H1 (cell line): Measurements from ENCODE around the gene C1orf87. TPM values are rescaled to one million over a fixed set of nuclear protein-coding genes. Genes with fewer than 3 reads are reported as not detected.
A peak's percentile ranks its signal among the peaks of the same experiment; 100 is the strongest.

Experiments used
- CTCF ChIA-PET: fragments of 300-600 bp; sonication (Branson Sonifier 250); formaldehyde crosslinking; loops from one replicate; lab custom pipeline; 2021; ENCODE audit not compliant: partially characterized antibody; lab: Charles Lee
- POLR2A ChIA-PET: fragments of 300-600 bp; sonication (Branson Sonifier 250); formaldehyde crosslinking; loops from one replicate; lab custom pipeline; 2021; ENCODE audit warnings: inconsistent platforms; ENCODE audit not compliant: partially characterized antibody; lab: Charles Lee
- DNase-seq, 2 experiments: peaks; one replicate each; pipeline versions ENCODE4 v3.0.0 to v3.0.0-alpha.2; 2010 to 2022; ENCODE audit warnings: low spot score in 2 of 2, low read depth in 1 of 2, mixed read lengths in 1 of 2
- FAIRE-seq: peaks from 2 replicates; lab custom pipeline; 2011; peaks lifted over from hg19 to GRCh38; lab: Jason Lieb, UNC
- H2AFZ ChIP-seq: 2 replicates; pipeline ENCODE4 v1.8.1; 2012; ENCODE audit warnings: low read length, inconsistent platforms
- H2AK5ac ChIP-seq: 2 replicates; pipeline ENCODE4 v1.6.1; 2013; ENCODE audit warnings: low read depth, low read length
- H2BK120ac ChIP-seq: replicated peaks from 2 replicates; pipeline ENCODE3; 2013; ENCODE audit warnings: low read depth, low read length, inconsistent platforms
- H2BK12ac ChIP-seq: 2 replicates; pipeline ENCODE4 v1.6.1; 2013; ENCODE audit warnings: low read depth, low read length
- H2BK15ac ChIP-seq: 2 replicates; pipeline ENCODE4 v1.6.1; 2013; ENCODE audit warnings: low read length
- H2BK20ac ChIP-seq: 2 replicates; pipeline ENCODE4 v1.6.1; 2013; ENCODE audit warnings: low read length
- H2BK5ac ChIP-seq: 2 replicates; pipeline ENCODE4 v1.6.1; 2013; ENCODE audit warnings: low read depth, low read length
- H3K14ac ChIP-seq: 2 replicates; pipeline ENCODE4 v1.6.1; 2013; ENCODE audit warnings: inconsistent platforms; ENCODE audit not compliant: insufficient read length
- H3K18ac ChIP-seq: 2 replicates; pipeline ENCODE4 v1.6.1; 2013; ENCODE audit warnings: low read length; ENCODE audit errors: extremely low read depth
- H3K23ac ChIP-seq: 2 replicates; pipeline ENCODE4 v1.6.1; 2013; ENCODE audit warnings: inconsistent platforms; ENCODE audit not compliant: insufficient read length
- H3K23me2 ChIP-seq: 2 replicates; pipeline ENCODE4 v1.6.1; 2013; ENCODE audit warnings: low read depth, low read length
- H3K27ac ChIP-seq: 2 replicates; pipeline ENCODE4 v1.6.1; 2011; ENCODE audit warnings: low read depth, low read length, inconsistent platforms
- H3K27me3 ChIP-seq, 4 experiments: replicated peaks in 1 of 4; 1 replicate in 1 of 4; 2 replicates in 3 of 4; pipeline versions ENCODE4 v1.6.1 to v1.8.1; 2011 to 2013; ENCODE audit warnings: low read length in 3 of 4, mild to moderate bottlenecking in 3 of 4, inconsistent platforms in 2 of 4, mixed read lengths in 2 of 4, moderate library complexity in 1 of 4; ENCODE audit not compliant: control insufficient read depth in 3 of 4, insufficient read depth in 3 of 4; ENCODE audit errors: extremely low read depth in 1 of 4
- H3K36me3 ChIP-seq, 4 experiments: 2 replicates each; pipeline versions ENCODE4 v1.6.1 to v1.8.1; 2011 to 2013; ENCODE audit warnings: mild to moderate bottlenecking in 4 of 4, low read length in 3 of 4, moderate library complexity in 2 of 4, control low read depth in 1 of 4, inconsistent platforms in 1 of 4; ENCODE audit not compliant: insufficient read depth in 4 of 4, control insufficient read depth in 2 of 4
- H3K4ac ChIP-seq: replicated peaks from 2 replicates; pipeline ENCODE3; 2013; ENCODE audit warnings: low read length, low read depth, mixed read lengths, inconsistent platforms; ENCODE audit not compliant: insufficient read length
- H3K4me1 ChIP-seq, 4 experiments: replicated peaks in 1 of 4; 1 replicate in 1 of 4; 2 replicates in 3 of 4; pipeline versions ENCODE4 v1.6.1 to v1.8.1; 2011 to 2013; ENCODE audit warnings: low read length in 3 of 4, inconsistent platforms in 2 of 4, mixed read lengths in 1 of 4; ENCODE audit not compliant: insufficient read depth in 4 of 4, control insufficient read depth in 3 of 4
- H3K4me2 ChIP-seq, 2 experiments: 2 replicates each; pipeline versions ENCODE4 v1.6.1 to v1.8.1; 2011 to 2013; ENCODE audit warnings: low read depth in 2 of 2, low read length in 2 of 2, control low read depth in 1 of 2, inconsistent platforms in 1 of 2, mild to moderate bottlenecking in 1 of 2; ENCODE audit not compliant: insufficient read depth in 1 of 2
- H3K4me3 ChIP-seq, 4 experiments: fragments of 200-600, 300-600 bp in 1 of 4; sonication (generic), shearing (Covaris generic), sonication (Bioruptor Twin) in 1 of 4; 2 replicates each; pipeline versions ENCODE4 v1.5.1 to v1.8.1; 2011 to 2016; ENCODE audit warnings: low read length in 4 of 4, low read depth in 3 of 4, control low read depth in 2 of 4, inconsistent platforms in 2 of 4, mild to moderate bottlenecking in 2 of 4, mixed read lengths in 1 of 4, moderate library complexity in 1 of 4; ENCODE audit not compliant: insufficient read depth in 2 of 4; ENCODE audit errors: extremely low read depth in 1 of 4
- H3K56ac ChIP-seq: replicated peaks from 2 replicates; pipeline ENCODE3; 2013; ENCODE audit warnings: low read depth, mild to moderate bottlenecking, mixed read lengths, low read length, inconsistent platforms; ENCODE audit not compliant: insufficient read length
- H3K79me1 ChIP-seq: 2 replicates; pipeline ENCODE4 v1.6.1; 2013; ENCODE audit warnings: low read depth, low read length, control low read depth
- H3K79me2 ChIP-seq, 2 experiments: 2 replicates each; pipeline versions ENCODE4 v1.6.1 to v1.8.1; 2012 to 2013; ENCODE audit warnings: low read length in 2 of 2, mild to moderate bottlenecking in 2 of 2, inconsistent platforms in 1 of 2; ENCODE audit not compliant: insufficient read depth in 2 of 2, control insufficient read depth in 1 of 2
- H3K9ac ChIP-seq, 4 experiments: replicated peaks in 1 of 4; 1 replicate in 1 of 4; 2 replicates in 3 of 4; pipeline versions ENCODE4 v1.6.1 to v1.8.1; 2011 to 2013; ENCODE audit warnings: low read depth in 3 of 4, low read length in 3 of 4, control low read depth in 2 of 4, mild to moderate bottlenecking in 2 of 4, moderate library complexity in 2 of 4, inconsistent platforms in 1 of 4; ENCODE audit errors: extremely low read depth in 1 of 4
- H3K9me3 ChIP-seq, 2 experiments: 2 replicates each; pipeline versions ENCODE4 v1.6.1 to v1.8.1; 2012 to 2013; ENCODE audit warnings: mild to moderate bottlenecking in 2 of 2, moderate library complexity in 2 of 2, control low read depth in 1 of 2, inconsistent platforms in 1 of 2, low read depth in 1 of 2, low read length in 1 of 2, mixed read lengths in 1 of 2; ENCODE audit not compliant: insufficient read depth in 2 of 2
- H4K20me1 ChIP-seq, 2 experiments: replicated peaks in 1 of 2; 2 replicates each; pipeline versions ENCODE3 to v1.8.1; 2011 to 2013; ENCODE audit warnings: inconsistent platforms in 2 of 2, low read length in 2 of 2, mild to moderate bottlenecking in 1 of 2; ENCODE audit not compliant: insufficient read depth in 2 of 2, control insufficient read depth in 1 of 2
- H4K5ac ChIP-seq: 2 replicates; pipeline ENCODE4 v1.6.1; 2013; ENCODE audit warnings: low read length, low read depth, mixed read lengths, inconsistent platforms; ENCODE audit not compliant: insufficient read length
- H4K8ac ChIP-seq: 2 replicates; pipeline ENCODE4 v1.8.0; 2013; ENCODE audit warnings: mild to moderate bottlenecking, moderate library complexity, low read length, inconsistent platforms; ENCODE audit not compliant: insufficient read depth; ENCODE audit errors: extremely low read depth
- H4K91ac ChIP-seq: replicated peaks from 2 replicates; pipeline ENCODE3; 2013; ENCODE audit warnings: low read length, mixed read lengths, inconsistent platforms; ENCODE audit not compliant: insufficient read length
- KDM1A ChIP-seq: fragments of 200-600, 300-600 bp; sonication (generic); IDR thresholded peaks from 2 replicates; pipeline ENCODE4 v1.7.1; 2016; ENCODE audit warnings: mild to moderate bottlenecking, low read length, borderline replicate concordance
- RAD21 ChIP-seq, 2 experiments: IDR thresholded peaks in 1 of 2; conservative IDR thresholded peaks in 1 of 2; 2 replicates each; pipeline ENCODE4 v1.6.1; 2011; ENCODE audit warnings: low read depth in 2 of 2, low read length in 2 of 2, improper control_type of control experiment in 1 of 2, inconsistent platforms in 1 of 2, mild to moderate bottlenecking in 1 of 2, moderate library complexity in 1 of 2
- RNF2 ChIP-seq: fragments of 200-900, 300-1000 bp; sonication (generic); IDR thresholded peaks from 2 replicates; pipeline ENCODE4 v1.7.1; 2016; ENCODE audit warnings: borderline replicate concordance, low read depth, mild to moderate bottlenecking, antibody characterized with exemption, low read length; ENCODE audit not compliant: poor library complexity, severe bottlenecking; ENCODE audit errors: missing control alignments
- SAP30 ChIP-seq: fragments of 300-600 bp; sonication (generic); IDR thresholded peaks from 2 replicates; pipeline ENCODE4 v1.7.1; 2012; ENCODE audit warnings: low read length, moderate library complexity, mild to moderate bottlenecking, inconsistent platforms; ENCODE audit not compliant: insufficient read depth, insufficient replicate concordance
- WGBS, 2 experiments: shearing (Covaris generic) in 1 of 2; methylation state at CpG; one replicate each; pipeline versions ENCODE4 v1.1.6 to v1.1.7; 2013 to 2015; ENCODE audit warnings: low lambda C conversion rate in 2 of 2, mixed read lengths in 2 of 2, inconsistent platforms in 1 of 2, low coverage in 1 of 2, missing lambda C conversion rate in 1 of 2; ENCODE audit not compliant: insufficient replicate concordance in 2 of 2, insufficient coverage in 1 of 2, insufficient read length in 1 of 2; ENCODE audit errors: extremely low coverage in 1 of 2, missing lambda C conversion rate in 1 of 2; 5-methylcytosine and 5-hydroxymethylcytosine counted together
- polyA plus RNA-seq, 7 experiments: library from polyadenylated mRNA; depleted of rRNA in 3 of 7; stranded (reverse) in 5 of 7; unstranded in 2 of 7; fragments of >200 nt in 5 of 7; fragments of 200-250 nt in 2 of 7; gene quantifications; 1 replicate in 5 of 7; 2 replicates in 1 of 7; 4 replicates in 1 of 7; pipeline versions ENCODE4 v1.2.1 to v1.2.3, GENCODE V29; 2011 to 2013; ENCODE audit warnings: missing spikeins in 2 of 7, mixed read lengths in 2 of 7
- total RNA-seq: library from RNA; stranded (reverse); fragmentation: NEBNext Ultra II Directional; extraction: Animal tissue kit (Norgen Biotek cat#: 25700); gene quantifications from 2 replicates; pipeline ENCODE4 v1.2.1, GENCODE V29; 2021
- TF ChIP-seq, protein P1 (sequence below), 3 experiments: IDR thresholded peaks; 1 replicate in 2 of 3; 2 replicates in 1 of 3; pipeline versions ENCODE4 v1.5.1 to v1.6.1; 2011; ENCODE audit warnings: low read length in 3 of 3, mild to moderate bottlenecking in 3 of 3, inconsistent platforms in 2 of 3, low read depth in 1 of 3, moderate library complexity in 1 of 3; ENCODE audit not compliant: insufficient read depth in 1 of 3; ENCODE audit errors: control extremely low read depth in 1 of 3

C1orf87 gene
- total and polyA plus RNA-seq, 2 of the 8 experiments (the other 6 are each of a cell fraction or from before 2014, with no cell fraction given), result 0.41 TPM; not detected in 1

GRCh38 chr1:59985911-59986515 lies 87.6 kb downstream of the C1orf87 start:
- no peaks in the 10 kb centered on the region; the same call in 1 of the 2 replicates for H3K23me2 ChIP-seq
- H3K14ac ChIP-seq, result no peak overlapping the region
- DNase-seq, result no peak
- POLR2A ChIA-PET, result no interaction called here
- H3K27ac ChIP-seq, result no peak overlapping the region
- no peak overlapping the region for H4K8ac ChIP-seq
- no peak overlapping the region for H4K91ac ChIP-seq
- no peak overlapping the region for H3K4me3 ChIP-seq
- H2BK120ac ChIP-seq, result no peak overlapping the region
- H2BK15ac ChIP-seq, result no peak overlapping the region
- H3K9ac ChIP-seq, result no peak overlapping the region
- H3K23ac ChIP-seq, result no peak overlapping the region
- no peak overlapping the region for H3K4me2 ChIP-seq
- H3K27me3 ChIP-seq, result no peaks in the 10 kb centered on the region
- CTCF ChIA-PET, result interaction anchor here (0.9 to 3.5 kb wide), 5 partner anchors 9 to 142 kb away, joined by 3 to 19 read pairs (median 3); no protein-coding TSS in a partner anchor
- H3K36me3 ChIP-seq, result no peaks in the 10 kb centered on the region
- no peaks in the 10 kb centered on the region for H4K20me1 ChIP-seq
- no peak overlapping the region for H2BK12ac ChIP-seq
- H2AFZ ChIP-seq, result 0 out of 2 replicates have a peak overlapping the region, but pooled peaks have one; percentile 31
- H3K79me2 ChIP-seq, result no peaks in the 10 kb centered on the region
- H3K4me1 ChIP-seq, result no peaks in the 10 kb centered on the region
- no peak overlapping the region for H2AK5ac ChIP-seq
- H3K18ac ChIP-seq, result no peak overlapping the region
- H3K9me3 ChIP-seq, result no peaks in the 10 kb centered on the region
- H3K56ac ChIP-seq, result no peak overlapping the region
- TF ChIP-seq, protein P1, sequence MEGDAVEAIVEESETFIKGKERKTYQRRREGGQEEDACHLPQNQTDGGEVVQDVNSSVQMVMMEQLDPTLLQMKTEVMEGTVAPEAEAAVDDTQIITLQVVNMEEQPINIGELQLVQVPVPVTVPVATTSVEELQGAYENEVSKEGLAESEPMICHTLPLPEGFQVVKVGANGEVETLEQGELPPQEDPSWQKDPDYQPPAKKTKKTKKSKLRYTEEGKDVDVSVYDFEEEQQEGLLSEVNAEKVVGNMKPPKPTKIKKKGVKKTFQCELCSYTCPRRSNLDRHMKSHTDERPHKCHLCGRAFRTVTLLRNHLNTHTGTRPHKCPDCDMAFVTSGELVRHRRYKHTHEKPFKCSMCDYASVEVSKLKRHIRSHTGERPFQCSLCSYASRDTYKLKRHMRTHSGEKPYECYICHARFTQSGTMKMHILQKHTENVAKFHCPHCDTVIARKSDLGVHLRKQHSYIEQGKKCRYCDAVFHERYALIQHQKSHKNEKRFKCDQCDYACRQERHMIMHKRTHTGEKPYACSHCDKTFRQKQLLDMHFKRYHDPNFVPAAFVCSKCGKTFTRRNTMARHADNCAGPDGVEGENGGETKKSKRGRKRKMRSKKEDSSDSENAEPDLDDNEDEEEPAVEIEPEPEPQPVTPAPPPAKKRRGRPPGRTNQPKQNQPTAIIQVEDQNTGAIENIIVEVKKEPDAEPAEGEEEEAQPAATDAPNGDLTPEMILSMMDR (IDR thresholded peaks at IDR 0.05; ENCODE audit: control extremely low read depth in 1 of 3, insufficient read depth in 1 of 3, low read depth in 1 of 3, low read length in 3 of 3), result 0 out of 4 replicates have a peak, but pooled peaks of 1 of the 3 experiments have one; percentile 1
- TF ChIP-seq SAP30 (no peak), RAD21 (IDR thresholded peaks at IDR 0.05 in 1 of 2, conservative IDR thresholded peaks at IDR 0.05 in 1 of 2; ENCODE audit: low read depth in 2 of 2, low read length in 2 of 2) (peak in 1 of 2 experiments; percentile 6; a peak in 1 of 4 replicates), RNF2 (no peak), KDM1A (peak; percentile 15; the same call in 1 of the 2 replicates)
- TF ChIP-seq, all 59 proteins: peak for 3
- FAIRE-seq, result no peak
- Histone ChIP-seq H2BK20ac (no peak overlapping the region), H2BK5ac (no peak overlapping the region), H4K5ac (no peak overlapping the region), H3K4ac (no peak overlapping the region), H3K79me1 (no peaks in the 10 kb centered on the region)
- 97% methylated on average over 7 of the region's 8 CpGs; no CpG with 5 or more reads in 1 of the 2 experiments for WGBS, 2 experiments
